Liver (tissue), 3 donors: Measurements from ENCODE around the gene RSKR.

ENCODE experiments used
- JUND ChIP-seq, 2 donors: IDR thresholded peaks; 2 replicates each; pipeline ENCODE4 v1.6.1; 2016; ENCODE audit warnings: antibody characterized with exemption in 2 of 2
- TAF1 ChIP-seq: conservative IDR thresholded peaks from 2 replicates; pipeline ENCODE4 v1.6.1; 2016; ENCODE audit warnings: antibody characterized with exemption, mild to moderate bottlenecking
- YY1 ChIP-seq: IDR thresholded peaks from 2 replicates; pipeline ENCODE4 v1.6.1; 2016; ENCODE audit warnings: antibody characterized with exemption, mild to moderate bottlenecking
- TF ChIP-seq, protein P1 (sequence below): fragments of 150-350 bp; IDR thresholded peaks from 2 replicates; pipeline ENCODE4 v1.5.1; 2017; ENCODE audit warnings: improper control_type of control experiment, low read depth, low read length; ENCODE audit not compliant: missing input control
- donor health status: healthy.
- donor health status: healthy.

DNA sequence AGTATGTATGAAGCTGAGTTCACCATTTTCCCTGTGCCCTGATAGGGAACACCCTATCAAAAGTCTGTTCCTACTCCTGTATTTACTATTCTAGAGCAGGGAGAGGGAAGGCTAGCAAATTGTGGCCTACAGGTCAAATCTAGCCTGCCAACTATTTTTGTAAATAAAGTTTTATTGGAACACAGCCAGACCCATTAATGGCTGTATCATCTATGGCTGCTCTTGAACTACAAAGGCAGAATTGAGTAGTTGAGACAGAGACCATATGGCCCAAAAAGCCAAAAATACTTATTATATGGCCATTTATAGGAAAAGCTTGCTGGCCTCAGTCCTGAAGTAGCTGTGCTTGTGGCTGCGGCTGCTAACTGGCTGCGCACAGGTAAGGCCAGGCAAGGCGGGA, 33.0 kb downstream of the RSKR start:
- TF ChIP-seq YY1 (no peak), TAF1 (no peak), JUND (IDR thresholded peaks at IDR 0.05) (no peak)
- TF ChIP-seq, protein P1, sequence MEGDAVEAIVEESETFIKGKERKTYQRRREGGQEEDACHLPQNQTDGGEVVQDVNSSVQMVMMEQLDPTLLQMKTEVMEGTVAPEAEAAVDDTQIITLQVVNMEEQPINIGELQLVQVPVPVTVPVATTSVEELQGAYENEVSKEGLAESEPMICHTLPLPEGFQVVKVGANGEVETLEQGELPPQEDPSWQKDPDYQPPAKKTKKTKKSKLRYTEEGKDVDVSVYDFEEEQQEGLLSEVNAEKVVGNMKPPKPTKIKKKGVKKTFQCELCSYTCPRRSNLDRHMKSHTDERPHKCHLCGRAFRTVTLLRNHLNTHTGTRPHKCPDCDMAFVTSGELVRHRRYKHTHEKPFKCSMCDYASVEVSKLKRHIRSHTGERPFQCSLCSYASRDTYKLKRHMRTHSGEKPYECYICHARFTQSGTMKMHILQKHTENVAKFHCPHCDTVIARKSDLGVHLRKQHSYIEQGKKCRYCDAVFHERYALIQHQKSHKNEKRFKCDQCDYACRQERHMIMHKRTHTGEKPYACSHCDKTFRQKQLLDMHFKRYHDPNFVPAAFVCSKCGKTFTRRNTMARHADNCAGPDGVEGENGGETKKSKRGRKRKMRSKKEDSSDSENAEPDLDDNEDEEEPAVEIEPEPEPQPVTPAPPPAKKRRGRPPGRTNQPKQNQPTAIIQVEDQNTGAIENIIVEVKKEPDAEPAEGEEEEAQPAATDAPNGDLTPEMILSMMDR = no peak
